HFF-Myc (cell line): ENCODE measurements around the gene IGSF11.

Source experiments
- DNase-seq: peaks from one replicate; pipeline ENCODE4 v3.0.0-alpha.2; 2011; ENCODE audit warnings: low read depth; ENCODE audit errors: extremely low read depth
- H3K4me3 ChIP-seq: replicated peaks from 2 replicates; pipeline ENCODE4 v1.5.1; 2011; ENCODE audit warnings: low read depth, mild to moderate bottlenecking, control low read depth, low read length
- CTCF ChIP-seq: IDR thresholded peaks from 2 replicates; pipeline ENCODE4 v1.5.1; 2012; ENCODE audit warnings: mild to moderate bottlenecking, low read depth, low read length, control low read depth; ENCODE audit errors: missing control alignments

IGSF11 gene

GRCh38 chr3:119044593-119044992 is 9.9 kb upstream of the IGSF11 start:
- no peak overlapping the region for H3K4me3 ChIP-seq
- TF ChIP-seq CTCF, result no peak
- DNase-seq, result no peak

- H3K4me3 ChIP-seq, result no peak overlapping the region
- no peak for TF ChIP-seq CTCF
- no peak for DNase-seq
Measured at GRCh38 chr3:119042162-119042561, 7.5 kb upstream of the IGSF11 start.

- no peak for DNase-seq
- H3K4me3 ChIP-seq, result peak overlapping the region; percentile 39; the same call in 1 of the 2 replicates
Measured at GRCh38 chr3:119035014-119035346, 334 bp upstream of the IGSF11 start.

GRCh38 chr3:119033393-119034255 is 1.0 kb downstream of the IGSF11 start:
- TF ChIP-seq CTCF, result no peak
- DNase-seq, result no peak
- H3K4me3 ChIP-seq, result no peak overlapping the region

More at GRCh38 chr3:119035014-119035346, 334 bp upstream of the IGSF11 start:
- no peak for TF ChIP-seq CTCF

GRCh38 chr3:119025171-119025795 is 9.4 kb downstream of the IGSF11 start:
- no peak for TF ChIP-seq CTCF
- DNase-seq, result no peak
- H3K4me3 ChIP-seq, result no peak overlapping the region

GRCh38 chr3:119019767-119020518 is 14.7 kb downstream of the IGSF11 start:
- H3K4me3 ChIP-seq, result no peak overlapping the region
- DNase-seq, result no peak
- TF ChIP-seq CTCF, result no peak
